Subcutaneous adipose tissue (tissue), 4 donors: ENCODE measurements around the gene DHH. TPM values are rescaled to one million over a fixed set of nuclear protein-coding genes. Genes with fewer than 3 reads are reported as not detected.

Experiments
- total RNA-seq, 4 donors: library from RNA; depleted of rRNA; stranded (reverse); fragments of >200 nt; gene quantifications; one replicate each; pipeline ENCODE4 v1.1.0, GENCODE V29; 2016
- TF ChIP-seq, protein P1 (sequence below): fragments of 450-650 bp; IDR thresholded peaks from one replicate; pipeline ENCODE4 v1.5.1; 2016; ENCODE audit warnings: low read depth, mild to moderate bottlenecking, control low read depth, antibody characterized with exemption, moderate library complexity

Gene DHH
- total RNA-seq, 4 donors from 2014 or later: 0.34 to 1.9 (median 0.46) TPM

DNA sequence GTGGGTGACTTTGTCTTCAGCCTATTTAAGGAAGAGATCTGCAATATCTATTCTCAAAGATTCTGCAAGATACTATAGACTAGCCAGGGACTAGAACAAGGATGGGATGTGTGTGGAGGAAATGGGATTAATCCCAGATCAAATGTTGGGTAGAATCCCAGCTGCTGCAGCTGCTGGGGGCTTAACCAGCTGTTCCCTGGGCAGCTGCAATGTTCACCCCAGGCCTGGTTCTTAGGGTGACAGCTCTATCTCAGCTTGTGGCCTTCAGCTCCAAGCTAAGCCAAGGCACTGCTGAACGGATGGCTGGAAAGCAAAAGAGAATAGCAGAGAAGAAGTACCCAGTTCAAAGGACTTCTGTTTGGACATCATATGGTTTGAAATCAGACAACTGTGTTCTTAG lies 14.8 kb downstream of the DHH start:
- TF ChIP-seq, protein P1, sequence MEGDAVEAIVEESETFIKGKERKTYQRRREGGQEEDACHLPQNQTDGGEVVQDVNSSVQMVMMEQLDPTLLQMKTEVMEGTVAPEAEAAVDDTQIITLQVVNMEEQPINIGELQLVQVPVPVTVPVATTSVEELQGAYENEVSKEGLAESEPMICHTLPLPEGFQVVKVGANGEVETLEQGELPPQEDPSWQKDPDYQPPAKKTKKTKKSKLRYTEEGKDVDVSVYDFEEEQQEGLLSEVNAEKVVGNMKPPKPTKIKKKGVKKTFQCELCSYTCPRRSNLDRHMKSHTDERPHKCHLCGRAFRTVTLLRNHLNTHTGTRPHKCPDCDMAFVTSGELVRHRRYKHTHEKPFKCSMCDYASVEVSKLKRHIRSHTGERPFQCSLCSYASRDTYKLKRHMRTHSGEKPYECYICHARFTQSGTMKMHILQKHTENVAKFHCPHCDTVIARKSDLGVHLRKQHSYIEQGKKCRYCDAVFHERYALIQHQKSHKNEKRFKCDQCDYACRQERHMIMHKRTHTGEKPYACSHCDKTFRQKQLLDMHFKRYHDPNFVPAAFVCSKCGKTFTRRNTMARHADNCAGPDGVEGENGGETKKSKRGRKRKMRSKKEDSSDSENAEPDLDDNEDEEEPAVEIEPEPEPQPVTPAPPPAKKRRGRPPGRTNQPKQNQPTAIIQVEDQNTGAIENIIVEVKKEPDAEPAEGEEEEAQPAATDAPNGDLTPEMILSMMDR: no peak

DNA sequence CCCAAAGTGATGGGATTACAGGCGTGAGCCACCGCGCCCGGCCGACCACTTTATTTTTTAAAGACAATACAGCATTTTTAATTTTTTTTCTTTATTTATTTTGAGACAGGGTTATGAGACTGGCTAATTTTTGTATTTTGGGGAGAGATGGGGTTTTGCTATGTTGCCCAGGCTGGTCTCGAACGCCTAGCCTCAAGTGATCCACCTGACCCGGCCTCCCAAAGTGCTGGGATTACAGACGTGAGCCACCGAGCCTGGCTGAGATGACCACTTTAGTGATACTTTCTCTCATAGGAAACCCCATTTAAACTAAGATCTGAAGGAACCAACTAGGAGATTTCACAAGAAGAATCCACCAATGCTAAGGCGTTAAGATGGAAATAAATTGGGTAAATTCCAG lies 23.6 kb downstream of the DHH start:
- TF ChIP-seq, protein P1: no peak

DNA sequence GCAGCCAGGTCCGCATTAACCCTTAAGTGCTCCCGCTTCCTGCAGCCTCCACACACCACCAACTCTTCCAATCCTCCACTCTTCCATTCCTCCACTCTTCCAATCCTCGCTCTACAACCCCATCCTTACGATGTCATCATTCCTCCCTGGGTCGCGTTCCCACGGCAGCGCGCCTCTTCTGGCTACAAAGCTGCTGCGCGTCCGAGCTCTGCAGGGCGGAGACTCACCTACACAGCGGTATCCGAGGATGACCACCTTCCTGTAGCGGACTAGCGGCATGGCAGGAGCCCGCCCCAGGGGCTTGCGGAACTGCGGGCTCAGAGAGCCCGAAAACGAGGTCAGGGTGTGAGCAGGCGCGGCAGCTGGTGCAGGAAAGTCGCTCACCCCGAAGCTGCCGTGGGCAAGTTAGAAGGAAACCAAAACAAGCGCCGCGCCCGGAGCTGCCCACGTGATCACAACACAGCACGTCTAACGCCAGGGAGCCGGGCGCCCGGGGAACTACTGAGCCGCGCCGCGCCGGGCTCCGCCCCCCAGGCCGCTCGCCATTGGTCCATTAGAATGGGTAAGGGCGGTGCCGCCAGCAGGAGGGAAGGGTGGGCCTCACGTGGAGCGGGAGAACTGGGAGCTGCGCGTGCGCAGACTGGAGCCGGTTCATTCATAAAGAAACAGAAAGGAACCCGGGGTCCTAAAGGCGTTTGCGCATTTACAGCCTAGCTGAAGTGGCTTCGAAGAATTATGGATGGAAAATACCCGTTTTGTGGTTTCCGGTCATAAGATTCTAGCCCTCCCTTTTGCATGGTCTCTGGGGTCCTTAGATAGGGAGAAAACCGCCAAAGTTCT lies 24.9 kb downstream of the DHH start, which contains the start of gene RHEBL1:
Gene RHEBL1 (minus strand): TSS at position 473 of the 840 bp plus-strand sequence. CDS start 194 bp downstream, at position 279.
- TF ChIP-seq, protein P1: no peak

DNA sequence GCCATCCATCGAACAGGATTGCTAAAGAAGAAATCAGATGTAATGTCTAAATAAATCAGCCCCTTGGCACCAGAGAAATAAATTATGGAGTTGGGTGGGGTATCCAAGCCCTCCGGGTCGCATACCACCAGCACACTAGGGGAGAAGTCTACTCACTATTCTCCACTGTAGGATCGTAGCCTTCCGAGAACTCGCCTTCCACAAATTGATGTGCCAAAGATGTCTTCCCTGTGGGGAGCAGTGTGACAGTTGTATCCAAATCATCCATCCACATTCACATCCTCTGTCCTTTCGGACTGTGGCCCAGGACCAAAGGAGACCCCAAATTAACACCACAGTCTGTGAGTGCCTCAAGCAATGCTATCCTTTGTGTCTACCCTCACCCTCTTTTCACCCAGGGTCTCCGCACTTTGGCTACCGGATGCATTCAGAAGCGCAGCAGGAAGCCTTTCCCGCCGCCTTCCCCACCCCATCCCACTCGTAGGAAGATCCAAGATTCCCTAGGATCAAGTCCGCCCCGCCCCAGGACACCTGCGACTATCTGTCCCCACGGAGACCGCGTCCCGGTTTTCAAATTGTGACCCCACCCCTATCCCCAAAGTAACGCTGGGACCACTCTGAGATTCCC lies 25.6 kb downstream of the DHH start:
- TF ChIP-seq, protein P1: no peak

DNA sequence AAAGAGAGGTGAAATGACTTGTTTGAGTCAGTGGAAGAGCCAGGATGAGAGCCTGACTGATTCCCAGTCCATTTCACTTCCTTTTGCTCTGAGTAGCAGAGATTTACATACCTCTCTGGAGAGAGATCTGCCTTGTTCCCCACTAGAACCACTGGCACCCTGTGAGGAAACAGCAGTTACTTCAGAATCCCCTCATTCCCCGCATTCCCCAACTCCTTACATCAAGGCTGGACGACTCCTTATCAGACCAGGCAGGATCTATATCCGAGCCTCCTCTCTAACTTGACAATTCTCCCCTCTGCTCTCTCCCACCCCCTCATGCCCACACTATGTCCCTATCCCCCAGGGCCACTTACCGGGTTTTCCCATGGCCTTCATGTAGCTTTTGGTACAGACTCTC lies 28.5 kb downstream of the DHH start:
- TF ChIP-seq, protein P1: no peak

DNA sequence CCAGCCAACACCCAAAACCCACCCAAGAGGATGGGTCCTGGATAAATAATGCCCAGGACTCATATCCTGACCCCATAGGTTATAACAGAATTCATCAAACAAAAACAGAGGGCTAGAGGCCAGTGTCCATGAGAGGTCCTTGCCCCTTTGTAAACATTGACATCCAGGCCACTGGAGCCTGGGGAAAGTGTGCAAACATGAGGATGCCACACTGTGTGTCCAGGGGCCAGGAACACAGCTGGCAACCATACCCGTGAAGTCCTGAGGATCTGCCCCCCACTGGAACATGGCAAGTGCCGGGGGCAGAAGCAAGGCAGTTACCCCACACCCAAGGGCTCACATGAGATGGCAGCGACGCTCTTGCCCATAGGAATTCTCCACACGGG lies 29.8 kb downstream of the DHH start:
- TF ChIP-seq, protein P1: no peak

DNA sequence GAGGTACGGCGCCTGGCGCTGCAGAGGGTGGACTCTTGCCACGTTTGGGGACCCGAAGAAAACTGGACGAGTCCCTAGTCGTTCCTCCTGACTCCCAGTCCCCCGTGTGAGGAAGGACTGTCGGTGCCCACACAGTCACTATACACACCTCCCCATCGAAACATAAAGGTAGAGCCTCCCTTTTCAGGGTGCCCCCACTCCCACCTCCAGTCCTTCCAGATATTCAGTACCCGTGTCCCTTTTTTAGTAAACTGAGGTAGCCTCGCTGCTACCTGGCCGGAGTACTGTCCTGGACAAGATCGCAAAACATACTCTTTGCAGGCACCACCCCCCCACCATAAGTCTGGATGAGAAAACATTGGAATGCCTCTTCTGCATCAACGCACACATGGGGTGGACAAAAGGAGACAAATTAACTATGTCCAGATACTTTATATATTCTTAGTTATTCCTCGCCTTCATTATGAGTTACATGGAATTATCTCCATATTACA lies 33.4 kb downstream of the DHH start:
- TF ChIP-seq, protein P1: no peak
